NCI-H1930 (cell line): ENCODE results near the gene CSN1S1.

Source experiments
- DNase-seq, 2 experiments: peaks; one replicate each; lab custom pipeline; 2025; lab: John Stamatoyannopoulos, UW

Gene CSN1S1

GRCh38 chr4:69994782-69995181, 63.9 kb downstream of the CSN1S1 start:
- no peak for DNase-seq

GRCh38 chr4:69995526-69996016, 64.7 kb downstream of the CSN1S1 start, which contains the start of gene STATH:
Gene STATH (plus strand): TSS chr4:69995966. CDS start chr4:69998438, 2,472 bp downstream.
- DNase-seq = no peak
